IMR-90 (cell line): ENCODE data around the gene TCFL5. TPM values are rescaled to one million over a fixed set of nuclear protein-coding genes. Genes with fewer than 3 reads are reported as not detected.

Experiments used
- ATAC-seq: fragments of 200-7000 bp; cut with Tn5 transposase; 2 replicates; pipeline ENCODE4 v1.9.1; 2020; ENCODE audit warnings: low read depth, mild to moderate bottlenecking, moderate library complexity
- BruUV-seq: library from RNA; stranded (reverse); fragments of 400-500 nt; replicated peaks from 2 replicates; lab custom pipeline; 2021; lab: Mats Ljungman, UMichigan
- CTCF ChIA-PET: fragments of 300-600 bp; formaldehyde crosslinking; extraction: SDS; loops from one replicate; lab custom pipeline; 2021; ENCODE audit warnings: antibody characterized with exemption; lab: Yijun Ruan, JAX
- POLR2A ChIA-PET: fragments of 300-600 bp; sonication (Branson Sonifier 250); formaldehyde crosslinking; loops from one replicate; lab custom pipeline; 2022; ENCODE audit warnings: antibody characterized with exemption; ENCODE audit not compliant: unreplicated experiment; lab: Charles Lee
- DNase-seq: peaks from one replicate; pipeline ENCODE4 v3.0.0; 2013
- H2AFZ ChIP-seq: replicated peaks from 2 replicates; pipeline ENCODE3; 2013; ENCODE audit warnings: low read length, mild to moderate bottlenecking; ENCODE audit not compliant: poor library complexity
- H2AK5ac ChIP-seq: 2 replicates; pipeline ENCODE4 v1.6.1; 2013; ENCODE audit warnings: low read depth, low read length, inconsistent platforms
- H2AK9ac ChIP-seq: replicated peaks from 2 replicates; pipeline ENCODE3; 2013; ENCODE audit warnings: mild to moderate bottlenecking, low read depth, low read length, moderate library complexity; ENCODE audit not compliant: poor library complexity
- H2BK120ac ChIP-seq: 2 replicates; pipeline ENCODE4 v1.6.1; 2013; ENCODE audit warnings: low read depth, low read length, inconsistent platforms
- H2BK15ac ChIP-seq: 3 replicates; pipeline ENCODE4 v1.6.1; 2013; ENCODE audit warnings: low read depth, low read length, inconsistent platforms
- H2BK20ac ChIP-seq: 2 replicates; pipeline ENCODE4 v1.6.1; 2013; ENCODE audit warnings: low read depth, mild to moderate bottlenecking, inconsistent platforms, low read length, moderate library complexity
- H2BK5ac ChIP-seq: 2 replicates; pipeline ENCODE4 v1.6.1; 2013; ENCODE audit warnings: mild to moderate bottlenecking, low read depth, low read length, inconsistent platforms; ENCODE audit not compliant: poor library complexity, severe bottlenecking
- H3K14ac ChIP-seq: replicated peaks from 2 replicates; pipeline ENCODE4 v1.6.1; 2013; ENCODE audit warnings: low read depth, low read length, inconsistent platforms
- H3K18ac ChIP-seq: 2 replicates; pipeline ENCODE4 v1.6.1; 2013; ENCODE audit warnings: low read depth, low read length, control low read depth
- H3K23ac ChIP-seq: 2 replicates; pipeline ENCODE4 v1.6.1; 2013; ENCODE audit warnings: low read depth, low read length, inconsistent platforms
- H3K27ac ChIP-seq: 2 replicates; pipeline ENCODE4 v1.5.1; 2013; ENCODE audit warnings: mild to moderate bottlenecking, control low read depth, low read length; ENCODE audit not compliant: insufficient read depth
- H3K27me3 ChIP-seq: 2 replicates; pipeline ENCODE4 v1.6.1; 2013; ENCODE audit warnings: low read length; ENCODE audit not compliant: control insufficient read depth, insufficient read depth
- H3K36me3 ChIP-seq: 2 replicates; pipeline ENCODE4 v1.6.1; 2013; ENCODE audit warnings: low read length, mixed read lengths; ENCODE audit not compliant: control insufficient read depth, insufficient read depth
- H3K4ac ChIP-seq: 2 replicates; pipeline ENCODE4 v1.6.1; 2013; ENCODE audit warnings: low read depth, low read length, inconsistent platforms
- H3K4me1 ChIP-seq: 2 replicates; pipeline ENCODE4 v1.6.1; 2013; ENCODE audit warnings: low read length, mixed read lengths; ENCODE audit not compliant: control insufficient read depth, insufficient read depth
- H3K4me2 ChIP-seq: 2 replicates; pipeline ENCODE4 v1.6.1; 2013; ENCODE audit warnings: low read depth, mild to moderate bottlenecking, control low read depth, low read length, moderate library complexity
- H3K4me3 ChIP-seq: 2 replicates; pipeline ENCODE4 v1.5.1; 2013; ENCODE audit warnings: low read depth, mild to moderate bottlenecking, control low read depth, low read length, moderate library complexity; ENCODE audit not compliant: insufficient read depth
- H3K56ac ChIP-seq: 2 replicates; pipeline ENCODE4 v1.6.1; 2013; ENCODE audit warnings: low read length, inconsistent platforms; ENCODE audit not compliant: insufficient read depth; ENCODE audit errors: extremely low read depth
- H3K79me1 ChIP-seq, 2 experiments: 2 replicates each; pipeline ENCODE4 v1.6.1; 2013; ENCODE audit warnings: low read length in 2 of 2, inconsistent platforms in 1 of 2, low read depth in 1 of 2
- H3K9ac ChIP-seq: 2 replicates; pipeline ENCODE4 v1.6.1; 2013; ENCODE audit warnings: low read depth, low read length, control low read depth
- H3K9me1 ChIP-seq: 2 replicates; pipeline ENCODE4 v1.6.1; 2013; ENCODE audit warnings: low read length, inconsistent platforms; ENCODE audit not compliant: insufficient read depth
- H3K9me3 ChIP-seq: 2 replicates; pipeline ENCODE4 v1.6.1; 2013; ENCODE audit warnings: low read length; ENCODE audit not compliant: control insufficient read depth, insufficient read depth
- H4K20me1 ChIP-seq: 2 replicates; pipeline ENCODE4 v1.6.1; 2013; ENCODE audit warnings: low read length, inconsistent platforms; ENCODE audit not compliant: insufficient read depth
- H4K5ac ChIP-seq: 2 replicates; pipeline ENCODE4 v1.6.1; 2013; ENCODE audit warnings: mild to moderate bottlenecking, low read depth, low read length, control low read depth
- H4K8ac ChIP-seq, 2 experiments: 2 replicates each; pipeline ENCODE4 v1.6.1; 2013; ENCODE audit warnings: low read depth in 2 of 2, low read length in 2 of 2, control low read depth in 1 of 2, inconsistent platforms in 1 of 2
- H4K91ac ChIP-seq: 2 replicates; pipeline ENCODE4 v1.6.1; 2013; ENCODE audit warnings: low read depth, low read length, inconsistent platforms; ENCODE audit not compliant: insufficient read depth
- BHLHE40 ChIP-seq: fragments of 150-350 bp; IDR thresholded peaks from 2 replicates; pipeline ENCODE4 v1.6.1; 2016; ENCODE audit warnings: mild to moderate bottlenecking, low read depth, low read length
- CEBPB ChIP-seq: IDR thresholded peaks from 2 replicates; pipeline ENCODE4 v1.6.1; 2012; ENCODE audit warnings: low read depth, low read length, improper control_type of control experiment
- CHD1 ChIP-seq: IDR thresholded peaks from 2 replicates; pipeline ENCODE4 v1.6.1; 2012; ENCODE audit warnings: low read depth, low read length, improper control_type of control experiment
- CTCF ChIP-seq: conservative IDR thresholded peaks from 2 replicates; pipeline ENCODE4 v1.5.1; 2012; ENCODE audit warnings: mild to moderate bottlenecking, low read depth, low read length, improper control_type of control experiment
- ELK1 ChIP-seq: fragments of 150-350 bp; IDR thresholded peaks from 2 replicates; pipeline ENCODE4 v1.6.1; 2016; ENCODE audit warnings: low read depth, mild to moderate bottlenecking, low read length, moderate library complexity, borderline replicate concordance
- FOS ChIP-seq: fragments of 150-350 bp; IDR thresholded peaks from 2 replicates; pipeline ENCODE4 v1.6.1; 2016; ENCODE audit warnings: low read depth, low read length
- MAFK ChIP-seq: IDR thresholded peaks from 2 replicates; pipeline ENCODE4 v1.6.1; 2012; ENCODE audit warnings: low read depth, low read length, improper control_type of control experiment
- MAZ ChIP-seq: IDR thresholded peaks from 2 replicates; pipeline ENCODE4 v1.6.1; 2012; ENCODE audit warnings: low read depth, mild to moderate bottlenecking, low read length, improper control_type of control experiment, moderate library complexity, borderline replicate concordance
- MXI1 ChIP-seq: IDR thresholded peaks from 2 replicates; pipeline ENCODE4 v1.6.1; 2012; ENCODE audit warnings: low read depth, mild to moderate bottlenecking, low read length, moderate library complexity, borderline replicate concordance
- POLR2A ChIP-seq: IDR thresholded peaks from 2 replicates; pipeline ENCODE4 v1.6.1; 2012; ENCODE audit warnings: mild to moderate bottlenecking, low read depth, low read length
- RAD21 ChIP-seq: IDR thresholded peaks from 2 replicates; pipeline ENCODE4 v1.6.1; 2012; ENCODE audit warnings: low read length, improper control_type of control experiment
- RCOR1 ChIP-seq: IDR thresholded peaks from 2 replicates; pipeline ENCODE4 v1.6.1; 2012; ENCODE audit warnings: mild to moderate bottlenecking, low read length, improper control_type of control experiment; ENCODE audit not compliant: insufficient replicate concordance
- SMC3 ChIP-seq: fragments of 150-350 bp; IDR thresholded peaks from 2 replicates; pipeline ENCODE4 v1.6.1; 2016; ENCODE audit warnings: low read depth, mild to moderate bottlenecking, antibody characterized with exemption, low read length, moderate library complexity
- USF2 ChIP-seq: fragments of 150-350 bp; IDR thresholded peaks from 2 replicates; pipeline ENCODE4 v1.6.1; 2017; ENCODE audit warnings: mild to moderate bottlenecking, antibody characterized with exemption, low read length, low read depth
- WGBS, 2 experiments: methylation state at CpG; one replicate each; pipeline versions ENCODE4 v1.1.5 to v1.1.7; 2013; ENCODE audit warnings: missing lambda C conversion rate in 2 of 2; ENCODE audit not compliant: insufficient read length in 1 of 2; ENCODE audit errors: extremely low coverage in 2 of 2; 5-methylcytosine and 5-hydroxymethylcytosine counted together
- dilution Hi-C: fragments of 300-500 bp; cut with HindIII; formaldehyde crosslinking; loops from one replicate; pipeline ENCODE4 v1.14.3; 2018; ENCODE audit warnings: low sequenced_read_pairs; ENCODE audit not compliant: unreplicated experiment
- in situ Hi-C: fragments of 300-500 bp; cut with MboI; formaldehyde crosslinking; loops from 3 replicates; pipeline ENCODE4 v1.14.3; 2019; ENCODE audit warnings: low sequenced_read_pairs, inconsistent platforms, mixed read lengths
- intact Hi-C: fragments of 100-400 bp; cut with micrococcal nuclease; formaldehyde crosslinking; loops from 2 replicates; pipeline ENCODE4 v1.10.0; 2022
- polyA plus RNA-seq, 3 experiments: library from polyadenylated mRNA; depleted of rRNA; stranded (reverse); fragments of >200 nt; gene quantifications; 2 replicates each; pipeline ENCODE4 v1.2.3, GENCODE V29; 2012; ENCODE audit warnings: low replicate concordance in 1 of 3
- total RNA-seq: library from RNA; depleted of rRNA; stranded (reverse); fragments of >200 nt; gene quantifications from 2 replicates; pipeline ENCODE4 v1.2.3, GENCODE V29; 2012

The TCFL5 gene
- total and polyA plus RNA-seq, 2 of the 4 experiments (the other 2 are of a cell fraction), result 6.0 to 8.2 TPM

GRCh38 chr20:62834967-62835730 is 26.5 kb downstream of the TCFL5 start:
- Histone ChIP-seq H3K23ac (no peak overlapping the region), H2BK5ac (no peak overlapping the region), H2AK9ac (no peak overlapping the region), H2AFZ (no peak overlapping the region), H3K4me2 (no peak overlapping the region), H3K4me1 (peaks cover 3% of the 10 kb centered on the region; the same call in 1 of the 2 replicates), H2BK120ac (no peak overlapping the region), H3K4ac (no peak overlapping the region), H4K20me1 (no peaks in the 10 kb centered on the region), H3K56ac (no peak overlapping the region), H4K5ac (no peak overlapping the region), H2BK15ac (no peak overlapping the region), H3K9me1 (no peaks in the 10 kb centered on the region; the same call in 1 of the 2 replicates), H3K79me1 (no peaks in the 10 kb centered on the region), H3K18ac (no peak overlapping the region), H3K14ac (no peak overlapping the region), H3K27ac (no peak overlapping the region), H3K4me3 (no peak overlapping the region), H3K36me3 (no peaks in the 10 kb centered on the region), H3K9me3 (no peaks in the 10 kb centered on the region), H2AK5ac (no peak overlapping the region), H4K8ac (no peak overlapping the region), H2BK20ac (no peak overlapping the region), H3K9ac (no peak overlapping the region), H4K91ac (no peak overlapping the region), H3K27me3 (no peaks in the 10 kb centered on the region; the same call in 1 of the 2 replicates)
- CTCF ChIA-PET, result no interaction called here
- no peak for ATAC-seq
- BruUV-seq, result no TSS peak
- TF ChIP-seq USF2, result no peak
- no peak for TF ChIP-seq FOS
- no peak for TF ChIP-seq RCOR1
- TF ChIP-seq CHD1, result no peak
- TF ChIP-seq MAFK, result no peak
- TF ChIP-seq SMC3, result no peak
- no peak for TF ChIP-seq CEBPB
- no peak for TF ChIP-seq ELK1
- no peak for TF ChIP-seq CTCF
- TF ChIP-seq MAZ, result no peak
- TF ChIP-seq RAD21, result no peak
- no peak for TF ChIP-seq BHLHE40
- no peak for TF ChIP-seq POLR2A
- no peak for TF ChIP-seq MXI1
- in situ Hi-C loops, result no loop called here
- POLR2A ChIA-PET, result no interaction called here
- 93% methylated on average over 3 of the region's 24 CpGs; no CpG with 5 or more reads in 1 of the 2 experiments for WGBS, 2 experiments
- DNase-seq, result no peak
- dilution Hi-C loops, result no loop called here
- intact Hi-C loops, result no loop called here
